HG03521 (cell line): ENCODE results near the gene ZNF20.
"Not testable (repeated sequence)": the region's sequence is repeated elsewhere in the genome, so short reads cannot be mapped to it uniquely, and the experiment has no call there.

Experiments used
- ATAC-seq: cut with Tn5 transposase; IDR thresholded peaks from one replicate; pipeline ENCODE4 v1.9.1; 2021; ENCODE audit warnings: mild to moderate bottlenecking, moderate library complexity; ENCODE audit not compliant: unreplicated experiment

Gene ZNF20

GRCh38 chr19:12113121-12113520, 27.0 kb downstream of the ZNF20 start:
- no peak for ATAC-seq

GRCh38 chr19:12112701-12113100, 27.4 kb downstream of the ZNF20 start:
- ATAC-seq, result no peak

GRCh38 chr19:12111943-12112637, 28.1 kb downstream of the ZNF20 start:
- ATAC-seq, result no peak

- ATAC-seq, result no peak
These were observed 29.0 kb downstream of the ZNF20 start for GRCh38 chr19:12111176-12111575.

GRCh38 chr19:12103909-12104308, 36.2 kb downstream of the ZNF20 start:
- not testable (repeated sequence) for ATAC-seq

- ATAC-seq, result no peak
These were observed 42.1 kb downstream of the ZNF20 start for GRCh38 chr19:12098040-12098439.

- ATAC-seq, result no peak
These were observed 44.9 kb downstream of the ZNF20 start for GRCh38 chr19:12095111-12095790.

- ATAC-seq, result no peak
These were observed 46.4 kb downstream of the ZNF20 start for GRCh38 chr19:12093777-12094176.

DNA sequence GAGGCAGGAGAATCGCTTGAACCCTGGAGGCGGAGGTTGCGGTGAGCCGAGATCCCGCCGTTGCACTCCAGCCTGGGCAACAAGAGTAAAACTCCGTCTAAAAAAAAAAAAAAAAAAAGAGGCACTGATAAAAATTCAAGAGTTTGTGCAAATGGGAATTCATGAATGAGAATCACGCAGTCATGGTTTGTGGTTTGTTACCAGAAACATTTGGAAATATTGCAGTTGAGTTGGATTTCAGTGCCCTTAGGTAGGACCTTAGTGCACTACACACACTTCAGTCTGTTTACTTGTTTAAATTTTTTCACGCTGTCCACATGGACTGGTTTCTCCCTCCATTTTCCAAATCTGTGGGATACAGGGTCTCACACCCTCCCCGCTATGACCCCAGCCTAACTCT, 47.2 kb downstream of the ZNF20 start:
- ATAC-seq, result no peak

- no peak for ATAC-seq
These were observed 47.9 kb downstream of the ZNF20 start for GRCh38 chr19:12092065-12092867.

- no peak for ATAC-seq
These were observed 49.3 kb downstream of the ZNF20 start for GRCh38 chr19:12090807-12091206.

DNA sequence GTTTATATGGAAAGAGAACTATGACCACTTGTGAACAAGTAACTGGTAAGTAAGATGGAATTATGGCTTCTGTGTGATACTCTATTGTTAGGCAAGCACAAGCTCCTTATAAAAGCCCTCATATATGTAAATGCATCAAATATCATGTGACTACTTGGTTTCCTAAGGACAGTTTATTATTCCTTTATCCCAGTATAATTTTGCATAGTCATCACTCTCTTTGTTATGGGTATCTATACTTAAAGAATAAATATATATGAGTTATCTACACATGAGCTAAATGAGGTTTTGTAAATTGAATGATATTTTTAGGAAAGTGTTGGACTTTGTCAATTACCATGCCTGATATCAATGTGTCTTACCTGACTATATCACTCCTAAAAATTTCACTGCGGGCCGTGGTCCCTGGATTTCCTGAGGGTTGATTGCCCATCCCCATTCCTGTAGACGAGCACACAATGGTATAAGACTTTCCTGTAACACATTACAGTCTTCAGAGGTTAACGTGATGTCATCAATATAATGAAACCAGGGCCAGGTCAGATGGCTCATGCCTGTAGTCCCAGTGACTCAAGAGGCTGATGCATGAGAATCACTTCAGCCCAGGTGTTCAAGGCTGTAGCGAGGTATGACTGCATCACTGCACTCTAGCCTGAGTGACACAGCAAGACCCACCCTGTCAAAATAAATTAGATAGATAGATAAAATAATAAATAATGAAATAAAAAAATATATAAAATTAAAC, 54.9 kb downstream of the ZNF20 start:
- no peak for ATAC-seq

DNA sequence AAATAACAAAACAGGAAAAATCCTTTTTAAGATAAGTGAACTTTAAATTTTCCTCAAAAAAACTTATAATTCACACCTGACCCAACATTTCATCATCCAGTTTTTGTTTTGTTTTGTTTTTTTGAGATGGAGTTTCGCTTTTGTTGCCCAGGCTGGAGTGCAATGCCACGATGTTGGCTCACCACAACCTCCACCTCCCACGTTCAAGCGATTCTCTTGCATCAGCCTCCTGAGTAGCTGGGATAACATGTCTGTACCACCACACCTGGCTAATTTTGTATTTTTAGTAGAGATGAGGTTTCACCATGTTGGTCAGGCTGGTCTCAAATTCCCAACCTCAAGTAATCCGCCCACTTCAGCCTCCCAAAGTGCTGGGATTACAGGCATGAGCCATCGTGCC, 56.8 kb downstream of the ZNF20 start:
- ATAC-seq, result not testable (repeated sequence)
